HG03060 (cell line): ENCODE results near the gene SHOC2.

Experiments
- ATAC-seq: cut with Tn5 transposase; IDR thresholded peaks from one replicate; pipeline ENCODE4 v1.9.1; 2021; ENCODE audit warnings: low read depth, moderate number of reproducible peaks; ENCODE audit not compliant: unreplicated experiment

SHOC2 gene

GRCh38 chr10:110939419-110939818 lies 20.0 kb downstream of the SHOC2 start:
- ATAC-seq = no peak

GRCh38 chr10:110944792-110945396 lies 25.5 kb downstream of the SHOC2 start:
- ATAC-seq = no peak

- ATAC-seq = no peak
Measured at GRCh38 chr10:110946496-110946895, 27.1 kb downstream of the SHOC2 start.

GRCh38 chr10:110947061-110947595 lies 27.7 kb downstream of the SHOC2 start:
- no peak for ATAC-seq

- no peak for ATAC-seq
Measured at GRCh38 chr10:110951381-110951780, 32.0 kb downstream of the SHOC2 start.

GRCh38 chr10:110957606-110958005 lies 38.2 kb downstream of the SHOC2 start:
- ATAC-seq = no peak

GRCh38 chr10:110959379-110960332 lies 40.3 kb downstream of the SHOC2 start:
- no peak for ATAC-seq

- ATAC-seq = no peak
Measured at GRCh38 chr10:110960333-110960712, 40.9 kb downstream of the SHOC2 start.

- ATAC-seq = no peak
Measured at GRCh38 chr10:110962443-110962842, 43.0 kb downstream of the SHOC2 start.

- no peak for ATAC-seq
Measured at GRCh38 chr10:110963162-110963561, 43.8 kb downstream of the SHOC2 start.

- ATAC-seq = no peak
Measured at GRCh38 chr10:110964681-110965080, 45.3 kb downstream of the SHOC2 start.

GRCh38 chr10:110965216-110965615 lies 45.8 kb downstream of the SHOC2 start:
- no peak for ATAC-seq

- no peak for ATAC-seq
Measured at GRCh38 chr10:110966146-110966545, 46.7 kb downstream of the SHOC2 start.

GRCh38 chr10:110967009-110967630 lies 47.7 kb downstream of the SHOC2 start:
- no peak for ATAC-seq

GRCh38 chr10:110967645-110968044 lies 48.2 kb downstream of the SHOC2 start:
- ATAC-seq = no peak

GRCh38 chr10:110969183-110969582 lies 49.8 kb downstream of the SHOC2 start:
- no peak for ATAC-seq

- ATAC-seq = no peak
Measured at GRCh38 chr10:110971638-110972037, 52.2 kb downstream of the SHOC2 start.

- no peak for ATAC-seq
Measured at GRCh38 chr10:110972231-110973134, 53.1 kb downstream of the SHOC2 start.

GRCh38 chr10:110973400-110973799 lies 54.0 kb downstream of the SHOC2 start:
- no peak for ATAC-seq

- ATAC-seq = no peak
Measured at GRCh38 chr10:110976577-110976976, 57.2 kb downstream of the SHOC2 start.
